Raji (cell line): ENCODE results near the gene TXNDC8.

Experiments used
- POLR2A ChIP-seq: IDR thresholded peaks from 2 replicates; pipeline ENCODE4 v1.6.1; 2011; ENCODE audit warnings: low read depth, low read length, control low read depth; ENCODE audit not compliant: insufficient read depth

TXNDC8 gene

GRCh38 chr9:110298043-110298605 is 39.5 kb downstream of the TXNDC8 start:
- TF ChIP-seq POLR2A, result no peak

- TF ChIP-seq POLR2A, result no peak
These were observed 44.4 kb downstream of the TXNDC8 start for GRCh38 chr9:110293248-110293647.

- TF ChIP-seq POLR2A, result no peak
These were observed 45.6 kb downstream of the TXNDC8 start for GRCh38 chr9:110291921-110292557.

GRCh38 chr9:110290001-110290400 is 47.7 kb downstream of the TXNDC8 start:
- no peak for TF ChIP-seq POLR2A

- no peak for TF ChIP-seq POLR2A
These were observed 49.2 kb downstream of the TXNDC8 start for GRCh38 chr9:110288503-110288902.

- no peak for TF ChIP-seq POLR2A
These were observed 50.4 kb downstream of the TXNDC8 start for GRCh38 chr9:110287289-110287680.

GRCh38 chr9:110284211-110284844 is 53.3 kb downstream of the TXNDC8 start:
- no peak for TF ChIP-seq POLR2A

- TF ChIP-seq POLR2A, result no peak
These were observed 53.9 kb downstream of the TXNDC8 start for GRCh38 chr9:110283751-110284150.

GRCh38 chr9:110282739-110283081 is 55.0 kb downstream of the TXNDC8 start:
- TF ChIP-seq POLR2A, result no peak

GRCh38 chr9:110282018-110282738 is 55.5 kb downstream of the TXNDC8 start:
- no peak for TF ChIP-seq POLR2A

- TF ChIP-seq POLR2A, result no peak
These were observed 59.5 kb downstream of the TXNDC8 start for GRCh38 chr9:110278080-110278707.

GRCh38 chr9:110276781-110277180 is 60.9 kb downstream of the TXNDC8 start:
- no peak for TF ChIP-seq POLR2A

- no peak for TF ChIP-seq POLR2A
These were observed 67.3 kb downstream of the TXNDC8 start for GRCh38 chr9:110270211-110270995.

- TF ChIP-seq POLR2A, result no peak
These were observed 70.9 kb downstream of the TXNDC8 start for GRCh38 chr9:110266795-110267194.

GRCh38 chr9:110261632-110262031 is 76.0 kb downstream of the TXNDC8 start:
- no peak for TF ChIP-seq POLR2A
